ENCODE measurements around the gene VAT1L.

Gene VAT1L

DNA sequence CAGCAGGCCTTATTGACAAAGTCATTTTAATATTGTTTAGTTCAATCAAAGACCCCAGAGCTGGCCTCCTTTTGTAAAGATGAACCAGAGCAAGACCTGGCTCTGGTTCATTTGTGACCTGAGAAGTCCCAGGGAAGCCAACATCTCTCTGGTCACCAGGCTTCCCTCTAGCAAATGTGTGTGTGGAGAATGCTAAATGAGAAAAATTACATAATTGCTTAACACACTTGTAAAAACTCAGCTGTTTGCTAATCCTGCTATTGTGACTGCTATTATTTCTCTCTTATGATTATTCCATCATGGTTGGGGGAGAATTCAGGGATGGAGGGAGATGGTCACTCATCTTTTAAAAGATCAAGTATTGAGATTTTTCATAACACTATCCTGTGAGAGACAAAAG is 139.7 kb downstream of the VAT1L start:
- TF ChIP-seq POLR2A (IDR thresholded peaks at IDR 0.05; ENCODE audit: low read depth, low read length) (no peak), POU2F2 (IDR thresholded peaks at IDR 0.05; ENCODE audit: low read depth, low read length) (no peak), POLR2AphosphoS5 (IDR thresholded peaks at IDR 0.05; ENCODE audit: low read depth, low read length) (no peak), TAF1 (IDR thresholded peaks at IDR 0.05; ENCODE audit: low read depth, low read length) (no peak), PAX5 (IDR thresholded peaks at IDR 0.05; ENCODE audit: insufficient read depth, low read length, severe bottlenecking) (no peak), SPI1 (IDR thresholded peaks at IDR 0.05; ENCODE audit: low read depth, low read length) (no peak)
- FAIRE-seq: no peak

DNA sequence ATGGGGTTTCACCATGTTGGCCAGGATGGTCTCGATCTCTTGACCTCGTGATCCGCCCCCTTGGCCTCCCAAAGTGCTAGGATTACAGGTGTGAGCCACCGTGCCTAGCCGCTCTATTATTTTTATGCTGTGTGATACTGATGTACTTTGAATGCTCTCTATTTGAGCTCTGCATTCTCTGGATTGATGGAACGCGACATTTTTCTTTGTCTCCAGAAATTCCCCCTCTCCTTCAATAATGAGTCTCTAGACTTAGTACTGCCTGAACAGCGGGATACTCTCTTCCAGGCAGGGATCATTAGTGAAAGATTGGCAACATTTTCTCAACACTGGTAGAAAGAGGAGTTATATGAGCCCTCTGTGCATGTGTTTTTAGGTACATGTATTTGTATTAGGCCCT is 140.6 kb downstream of the VAT1L start:
- TF ChIP-seq TAF1 (IDR thresholded peaks at IDR 0.05; ENCODE audit: low read depth, low read length) (no peak), POLR2A (IDR thresholded peaks at IDR 0.05; ENCODE audit: low read depth, low read length) (no peak), SPI1 (IDR thresholded peaks at IDR 0.05; ENCODE audit: low read depth, low read length) (no peak), PAX5 (IDR thresholded peaks at IDR 0.05; ENCODE audit: insufficient read depth, low read length, severe bottlenecking) (no peak), POLR2AphosphoS5 (IDR thresholded peaks at IDR 0.05; ENCODE audit: low read depth, low read length) (no peak), POU2F2 (IDR thresholded peaks at IDR 0.05; ENCODE audit: low read depth, low read length) (no peak)
- FAIRE-seq (no peak), DNase-seq (ENCODE audit: insufficient read length, low spot score) (no peak)

More for the DNA sequence above, 139.7 kb downstream of the VAT1L start:
- DNase-seq (ENCODE audit: insufficient read length, low spot score): no peak

DNA sequence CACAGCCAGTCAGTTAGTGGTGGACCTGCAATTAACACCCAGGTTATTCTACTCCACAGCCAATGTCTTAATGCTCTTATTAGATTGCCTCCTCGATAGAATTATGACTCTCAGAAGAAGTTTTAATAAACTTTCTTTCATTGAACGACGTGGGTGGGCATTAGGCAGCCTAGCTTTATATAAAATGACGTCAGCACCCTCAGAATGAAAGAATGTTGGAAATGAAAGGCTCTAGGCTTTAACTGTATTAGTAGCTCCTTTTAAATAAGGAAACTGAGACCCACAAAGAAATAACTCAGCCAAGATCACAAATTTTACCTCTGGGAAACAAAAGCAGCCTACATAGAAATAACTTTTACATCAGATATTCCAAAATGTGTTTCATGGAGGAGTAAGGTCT is 142.7 kb downstream of the VAT1L start:
- FAIRE-seq (no peak), DNase-seq (ENCODE audit: insufficient read length, low spot score) (no peak)
- TF ChIP-seq TAF1 (IDR thresholded peaks at IDR 0.05; ENCODE audit: low read depth, low read length) (no peak), POLR2AphosphoS5 (IDR thresholded peaks at IDR 0.05; ENCODE audit: low read depth, low read length) (no peak), SPI1 (IDR thresholded peaks at IDR 0.05; ENCODE audit: low read depth, low read length) (no peak), POU2F2 (IDR thresholded peaks at IDR 0.05; ENCODE audit: low read depth, low read length) (no peak), PAX5 (IDR thresholded peaks at IDR 0.05; ENCODE audit: insufficient read depth, low read length, severe bottlenecking) (no peak), POLR2A (IDR thresholded peaks at IDR 0.05; ENCODE audit: low read depth, low read length) (no peak)

DNA sequence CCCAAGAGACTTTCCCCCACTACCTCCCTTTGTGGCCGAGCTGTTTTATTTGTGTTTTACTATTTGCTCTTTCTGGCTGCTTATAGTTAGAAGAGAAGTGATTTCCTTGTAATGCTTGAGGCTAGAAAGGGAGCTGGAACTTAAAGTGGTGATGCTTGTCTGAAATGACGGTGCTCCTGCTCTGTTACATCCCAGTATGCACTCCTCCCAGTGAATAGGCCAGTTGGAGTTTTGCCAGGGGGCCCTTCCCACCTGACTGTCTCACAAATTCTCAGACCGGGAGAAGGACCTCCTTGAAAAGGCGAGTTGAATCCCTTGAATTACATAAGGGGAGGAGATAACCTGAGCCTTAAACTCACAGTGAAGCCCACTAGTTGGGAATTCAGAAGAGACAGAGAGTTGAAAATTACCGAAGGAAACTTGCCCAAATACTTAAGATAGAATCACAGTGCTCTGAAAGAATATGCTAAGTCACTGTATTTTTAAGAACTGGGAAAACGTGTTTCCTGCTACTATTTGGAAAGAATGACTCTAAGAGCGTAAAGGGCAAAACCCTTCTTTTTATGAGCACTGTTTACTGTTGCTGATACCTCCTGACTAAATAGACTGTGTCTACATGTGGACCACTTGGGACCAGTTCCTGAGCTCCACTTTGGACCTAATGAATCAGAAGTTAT is 149.2 kb downstream of the VAT1L start:
- FAIRE-seq (no peak), DNase-seq (ENCODE audit: insufficient read length, low spot score) (no peak)
- TF ChIP-seq POLR2A (IDR thresholded peaks at IDR 0.05; ENCODE audit: low read depth, low read length) (no peak), SPI1 (IDR thresholded peaks at IDR 0.05; ENCODE audit: low read depth, low read length) (no peak), PAX5 (IDR thresholded peaks at IDR 0.05; ENCODE audit: insufficient read depth, low read length, severe bottlenecking) (no peak), POLR2AphosphoS5 (IDR thresholded peaks at IDR 0.05; ENCODE audit: low read depth, low read length) (no peak), POU2F2 (IDR thresholded peaks at IDR 0.05; ENCODE audit: low read depth, low read length) (no peak), TAF1 (IDR thresholded peaks at IDR 0.05; ENCODE audit: low read depth, low read length) (no peak)

DNA sequence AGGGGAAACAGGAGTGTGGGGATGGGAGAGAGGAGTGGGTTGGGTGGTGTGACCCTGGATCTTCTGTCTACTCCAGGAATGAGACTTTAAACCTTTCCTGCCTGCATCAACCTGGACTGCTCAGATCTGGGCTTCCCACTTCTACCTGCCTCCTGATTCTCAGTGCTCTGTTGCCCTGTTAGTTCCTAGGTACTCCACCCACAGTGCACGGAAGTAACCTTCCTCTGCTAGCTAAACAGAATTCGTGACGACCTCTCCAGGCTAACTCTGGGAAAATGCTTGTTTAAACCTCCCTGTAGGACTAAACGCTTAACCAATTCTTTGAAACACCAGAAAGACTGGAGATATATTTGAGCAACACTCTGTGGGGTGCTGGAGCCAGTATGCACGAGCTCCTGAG is 150.5 kb downstream of the VAT1L start:
- no peak for FAIRE-seq

DNA sequence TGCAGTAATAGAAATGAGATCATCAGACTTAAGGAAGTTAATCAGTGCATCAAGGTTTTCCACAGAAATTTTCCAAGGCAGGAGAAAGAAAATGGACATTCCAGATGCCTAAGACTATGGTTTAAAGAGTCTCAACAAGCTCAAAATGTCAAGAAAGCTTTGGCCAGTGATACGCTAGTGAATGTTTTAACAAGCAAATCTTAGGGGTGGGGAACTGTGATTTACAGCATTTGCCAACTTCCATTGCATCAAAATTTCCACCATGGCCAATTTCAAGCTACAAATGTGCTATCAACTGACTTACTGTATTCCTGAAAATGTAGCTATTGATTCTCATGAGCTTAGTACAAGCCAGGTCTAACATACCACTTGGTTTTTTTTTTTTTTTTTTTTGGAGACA is 151.6 kb downstream of the VAT1L start:
- FAIRE-seq (no peak), DNase-seq (ENCODE audit: insufficient read length, low spot score) (no peak)
- TF ChIP-seq POLR2A (IDR thresholded peaks at IDR 0.05; ENCODE audit: low read depth, low read length) (no peak), POLR2AphosphoS5 (IDR thresholded peaks at IDR 0.05; ENCODE audit: low read depth, low read length) (no peak), PAX5 (IDR thresholded peaks at IDR 0.05; ENCODE audit: insufficient read depth, low read length, severe bottlenecking) (no peak), SPI1 (IDR thresholded peaks at IDR 0.05; ENCODE audit: low read depth, low read length) (no peak), POU2F2 (IDR thresholded peaks at IDR 0.05; ENCODE audit: low read depth, low read length) (no peak), TAF1 (IDR thresholded peaks at IDR 0.05; ENCODE audit: low read depth, low read length) (no peak)

More for the DNA sequence above, 150.5 kb downstream of the VAT1L start:
- TF ChIP-seq PAX5 (IDR thresholded peaks at IDR 0.05; ENCODE audit: insufficient read depth, low read length, severe bottlenecking) (no peak), POLR2AphosphoS5 (IDR thresholded peaks at IDR 0.05; ENCODE audit: low read depth, low read length) (no peak)
- DNase-seq (ENCODE audit: insufficient read length, low spot score): no peak

DNA sequence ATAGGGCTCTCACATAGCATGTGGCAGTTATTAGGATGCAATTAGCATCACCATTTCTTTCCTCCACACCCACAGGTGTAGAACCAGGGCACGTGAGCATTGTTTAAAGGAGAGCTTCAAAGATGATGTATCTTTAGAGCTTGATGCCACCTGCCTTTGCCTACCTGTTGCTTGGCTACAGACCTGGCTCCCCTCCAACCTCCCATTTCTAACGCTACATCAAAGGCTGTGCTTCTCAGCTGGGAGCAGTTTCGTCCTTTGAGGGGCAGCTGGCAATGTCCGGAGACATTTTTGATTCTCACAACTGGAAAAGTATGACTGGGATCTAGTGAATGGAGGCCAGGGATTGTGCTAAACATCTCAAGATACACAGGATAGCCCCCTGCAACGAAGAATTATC is 155.4 kb downstream of the VAT1L start:
- DNase-seq (ENCODE audit: insufficient read length, low spot score) (no peak), FAIRE-seq (no peak)
- no peak for TF ChIP-seq TAF1 (IDR thresholded peaks at IDR 0.05; ENCODE audit: low read depth, low read length)
- TF ChIP-seq POLR2AphosphoS5 (IDR thresholded peaks at IDR 0.05; ENCODE audit: low read depth, low read length): no peak
- no peak for TF ChIP-seq SPI1 (IDR thresholded peaks at IDR 0.05; ENCODE audit: low read depth, low read length)
- TF ChIP-seq POU2F2 (IDR thresholded peaks at IDR 0.05; ENCODE audit: low read depth, low read length): no peak
- no peak for TF ChIP-seq POLR2A (IDR thresholded peaks at IDR 0.05; ENCODE audit: low read depth, low read length)
- no peak for TF ChIP-seq PAX5 (IDR thresholded peaks at IDR 0.05; ENCODE audit: insufficient read depth, low read length, severe bottlenecking)

DNA sequence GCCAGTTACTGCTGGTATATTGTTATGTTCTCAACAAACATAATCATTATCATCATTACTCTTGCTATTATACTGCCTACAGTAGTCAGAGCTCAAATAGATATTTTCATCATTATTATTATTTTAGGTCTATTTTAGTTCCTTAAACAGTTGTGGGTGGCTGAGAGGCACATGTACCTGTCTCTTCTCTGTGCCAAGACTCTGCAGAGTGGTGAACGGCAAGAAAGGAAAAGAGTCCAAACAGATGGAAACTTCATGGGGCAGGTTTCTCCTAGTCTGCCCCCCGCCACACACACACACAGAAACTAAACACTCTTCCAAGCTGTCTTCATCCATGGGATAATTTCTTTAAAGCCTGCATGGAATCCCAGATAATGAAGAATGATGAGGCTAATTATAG is 156.3 kb downstream of the VAT1L start:
- FAIRE-seq: no peak
- TF ChIP-seq POLR2A (IDR thresholded peaks at IDR 0.05; ENCODE audit: low read depth, low read length) (no peak), POLR2AphosphoS5 (IDR thresholded peaks at IDR 0.05; ENCODE audit: low read depth, low read length) (no peak), PAX5 (IDR thresholded peaks at IDR 0.05; ENCODE audit: insufficient read depth, low read length, severe bottlenecking) (no peak)
- no peak for DNase-seq (ENCODE audit: insufficient read length, low spot score)

DNA sequence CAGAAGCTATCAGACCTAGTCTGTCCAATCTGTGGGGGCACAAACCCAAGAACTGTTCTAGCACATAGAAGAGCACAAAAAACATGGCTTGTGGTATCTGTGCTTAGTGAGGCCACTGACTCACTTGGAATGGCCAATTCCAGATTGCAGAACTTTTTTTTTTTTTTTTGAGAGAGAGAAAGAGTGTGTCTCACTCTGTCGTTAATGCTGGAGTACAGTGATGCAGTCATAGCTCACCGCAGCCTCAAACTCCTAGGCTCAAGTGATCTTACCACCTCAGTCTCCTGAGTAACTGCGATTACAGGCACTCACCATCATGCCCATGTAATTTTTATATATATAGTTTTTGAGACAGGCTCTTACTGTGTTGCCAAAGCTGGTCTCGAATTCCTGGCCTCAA is 156.8 kb downstream of the VAT1L start:
- no peak for FAIRE-seq
- TF ChIP-seq PAX5 (IDR thresholded peaks at IDR 0.05; ENCODE audit: insufficient read depth, low read length, severe bottlenecking): no peak
- TF ChIP-seq POLR2AphosphoS5 (IDR thresholded peaks at IDR 0.05; ENCODE audit: low read depth, low read length): no peak
- TF ChIP-seq POU2F2 (IDR thresholded peaks at IDR 0.05; ENCODE audit: low read depth, low read length): no peak
- TF ChIP-seq POLR2A (IDR thresholded peaks at IDR 0.05; ENCODE audit: low read depth, low read length): no peak
- TF ChIP-seq TAF1 (IDR thresholded peaks at IDR 0.05; ENCODE audit: low read depth, low read length): no peak
- TF ChIP-seq SPI1 (IDR thresholded peaks at IDR 0.05; ENCODE audit: low read depth, low read length): no peak
- no peak for DNase-seq (ENCODE audit: insufficient read length, low spot score)

DNA sequence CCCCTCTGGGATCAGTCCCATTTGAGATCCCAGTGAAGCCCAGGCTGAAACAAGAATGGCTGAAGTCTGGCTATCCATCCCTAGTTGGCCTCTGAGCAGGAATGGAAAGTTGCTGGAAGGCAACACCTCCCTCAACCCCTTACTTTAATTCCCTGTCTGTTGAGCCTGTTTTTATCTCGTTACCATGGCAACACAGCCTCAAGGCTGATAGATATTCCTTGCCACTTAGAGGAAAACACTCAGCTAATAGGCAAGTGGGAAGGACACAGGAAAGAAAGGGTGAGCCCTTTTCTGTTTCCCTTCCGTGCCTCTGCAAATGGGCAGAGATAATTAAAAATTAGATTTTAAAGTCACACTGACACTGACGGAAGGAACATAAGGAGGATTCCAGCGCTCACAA is 158.5 kb downstream of the VAT1L start:
- no peak for DNase-seq (ENCODE audit: insufficient read length, low spot score)
- TF ChIP-seq TAF1 (IDR thresholded peaks at IDR 0.05; ENCODE audit: low read depth, low read length) (no peak), POLR2A (IDR thresholded peaks at IDR 0.05; ENCODE audit: low read depth, low read length) (no peak), POU2F2 (IDR thresholded peaks at IDR 0.05; ENCODE audit: low read depth, low read length) (no peak), POLR2AphosphoS5 (IDR thresholded peaks at IDR 0.05; ENCODE audit: low read depth, low read length) (no peak), SPI1 (IDR thresholded peaks at IDR 0.05; ENCODE audit: low read depth, low read length) (no peak)
- FAIRE-seq: no peak

Measured in GM12891 (cell line).